H1 (cell line): ENCODE measurements around the gene FKBP5. TPM values are rescaled to one million over a fixed set of nuclear protein-coding genes. Genes with fewer than 3 reads are reported as not detected.
"Not testable (repeated sequence)": the region's sequence is repeated elsewhere in the genome, so short reads cannot be mapped to it uniquely, and the experiment has no call there.

Source experiments
- CTCF ChIA-PET: fragments of 300-600 bp; sonication (Branson Sonifier 250); formaldehyde crosslinking; loops from one replicate; lab custom pipeline; 2021; ENCODE audit not compliant: partially characterized antibody; lab: Charles Lee
- POLR2A ChIA-PET: fragments of 300-600 bp; sonication (Branson Sonifier 250); formaldehyde crosslinking; loops from one replicate; lab custom pipeline; 2021; ENCODE audit warnings: inconsistent platforms; ENCODE audit not compliant: partially characterized antibody; lab: Charles Lee
- DNase-seq, 2 experiments: peaks; one replicate each; pipeline versions ENCODE4 v3.0.0 to v3.0.0-alpha.2; 2010 to 2022; ENCODE audit warnings: low spot score in 2 of 2, low read depth in 1 of 2, mixed read lengths in 1 of 2
- FAIRE-seq: peaks from 2 replicates; lab custom pipeline; 2011; peaks lifted over from hg19 to GRCh38; lab: Jason Lieb, UNC
- H2AFZ ChIP-seq: 2 replicates; pipeline ENCODE4 v1.8.1; 2012; ENCODE audit warnings: low read length, inconsistent platforms
- H2AK5ac ChIP-seq: 2 replicates; pipeline ENCODE4 v1.6.1; 2013; ENCODE audit warnings: low read depth, low read length
- H2BK120ac ChIP-seq: replicated peaks from 2 replicates; pipeline ENCODE3; 2013; ENCODE audit warnings: low read depth, low read length, inconsistent platforms
- H2BK12ac ChIP-seq: 2 replicates; pipeline ENCODE4 v1.6.1; 2013; ENCODE audit warnings: low read depth, low read length
- H2BK15ac ChIP-seq: 2 replicates; pipeline ENCODE4 v1.6.1; 2013; ENCODE audit warnings: low read length
- H2BK20ac ChIP-seq: 2 replicates; pipeline ENCODE4 v1.6.1; 2013; ENCODE audit warnings: low read length
- H2BK5ac ChIP-seq: 2 replicates; pipeline ENCODE4 v1.6.1; 2013; ENCODE audit warnings: low read depth, low read length
- H3K14ac ChIP-seq: 2 replicates; pipeline ENCODE4 v1.6.1; 2013; ENCODE audit warnings: inconsistent platforms; ENCODE audit not compliant: insufficient read length
- H3K18ac ChIP-seq: 2 replicates; pipeline ENCODE4 v1.6.1; 2013; ENCODE audit warnings: low read length; ENCODE audit errors: extremely low read depth
- H3K23ac ChIP-seq: 2 replicates; pipeline ENCODE4 v1.6.1; 2013; ENCODE audit warnings: inconsistent platforms; ENCODE audit not compliant: insufficient read length
- H3K23me2 ChIP-seq: 2 replicates; pipeline ENCODE4 v1.6.1; 2013; ENCODE audit warnings: low read depth, low read length
- H3K27ac ChIP-seq: 2 replicates; pipeline ENCODE4 v1.6.1; 2011; ENCODE audit warnings: low read depth, low read length, inconsistent platforms
- H3K27me3 ChIP-seq, 4 experiments: replicated peaks in 1 of 4; 1 replicate in 1 of 4; 2 replicates in 3 of 4; pipeline versions ENCODE4 v1.6.1 to v1.8.1; 2011 to 2013; ENCODE audit warnings: low read length in 3 of 4, mild to moderate bottlenecking in 3 of 4, inconsistent platforms in 2 of 4, mixed read lengths in 2 of 4, moderate library complexity in 1 of 4; ENCODE audit not compliant: control insufficient read depth in 3 of 4, insufficient read depth in 3 of 4; ENCODE audit errors: extremely low read depth in 1 of 4
- H3K36me3 ChIP-seq, 4 experiments: 2 replicates each; pipeline versions ENCODE4 v1.6.1 to v1.8.1; 2011 to 2013; ENCODE audit warnings: mild to moderate bottlenecking in 4 of 4, low read length in 3 of 4, moderate library complexity in 2 of 4, control low read depth in 1 of 4, inconsistent platforms in 1 of 4; ENCODE audit not compliant: insufficient read depth in 4 of 4, control insufficient read depth in 2 of 4
- H3K4ac ChIP-seq: replicated peaks from 2 replicates; pipeline ENCODE3; 2013; ENCODE audit warnings: low read length, low read depth, mixed read lengths, inconsistent platforms; ENCODE audit not compliant: insufficient read length
- H3K4me1 ChIP-seq, 4 experiments: replicated peaks in 1 of 4; 1 replicate in 1 of 4; 2 replicates in 3 of 4; pipeline versions ENCODE4 v1.6.1 to v1.8.1; 2011 to 2013; ENCODE audit warnings: low read length in 3 of 4, inconsistent platforms in 2 of 4, mixed read lengths in 1 of 4; ENCODE audit not compliant: insufficient read depth in 4 of 4, control insufficient read depth in 3 of 4
- H3K4me2 ChIP-seq, 2 experiments: 2 replicates each; pipeline versions ENCODE4 v1.6.1 to v1.8.1; 2011 to 2013; ENCODE audit warnings: low read depth in 2 of 2, low read length in 2 of 2, control low read depth in 1 of 2, inconsistent platforms in 1 of 2, mild to moderate bottlenecking in 1 of 2; ENCODE audit not compliant: insufficient read depth in 1 of 2
- H3K4me3 ChIP-seq, 4 experiments: fragments of 200-600, 300-600 bp in 1 of 4; sonication (generic), shearing (Covaris generic), sonication (Bioruptor Twin) in 1 of 4; 2 replicates each; pipeline versions ENCODE4 v1.5.1 to v1.8.1; 2011 to 2016; ENCODE audit warnings: low read length in 4 of 4, low read depth in 3 of 4, control low read depth in 2 of 4, inconsistent platforms in 2 of 4, mild to moderate bottlenecking in 2 of 4, mixed read lengths in 1 of 4, moderate library complexity in 1 of 4; ENCODE audit not compliant: insufficient read depth in 2 of 4; ENCODE audit errors: extremely low read depth in 1 of 4
- H3K56ac ChIP-seq: replicated peaks from 2 replicates; pipeline ENCODE3; 2013; ENCODE audit warnings: low read depth, mild to moderate bottlenecking, mixed read lengths, low read length, inconsistent platforms; ENCODE audit not compliant: insufficient read length
- H3K79me1 ChIP-seq: 2 replicates; pipeline ENCODE4 v1.6.1; 2013; ENCODE audit warnings: low read depth, low read length, control low read depth
- H3K79me2 ChIP-seq, 2 experiments: 2 replicates each; pipeline versions ENCODE4 v1.6.1 to v1.8.1; 2012 to 2013; ENCODE audit warnings: low read length in 2 of 2, mild to moderate bottlenecking in 2 of 2, inconsistent platforms in 1 of 2; ENCODE audit not compliant: insufficient read depth in 2 of 2, control insufficient read depth in 1 of 2
- H3K9ac ChIP-seq, 4 experiments: replicated peaks in 1 of 4; 1 replicate in 1 of 4; 2 replicates in 3 of 4; pipeline versions ENCODE4 v1.6.1 to v1.8.1; 2011 to 2013; ENCODE audit warnings: low read depth in 3 of 4, low read length in 3 of 4, control low read depth in 2 of 4, mild to moderate bottlenecking in 2 of 4, moderate library complexity in 2 of 4, inconsistent platforms in 1 of 4; ENCODE audit errors: extremely low read depth in 1 of 4
- H3K9me3 ChIP-seq, 2 experiments: 2 replicates each; pipeline versions ENCODE4 v1.6.1 to v1.8.1; 2012 to 2013; ENCODE audit warnings: mild to moderate bottlenecking in 2 of 2, moderate library complexity in 2 of 2, control low read depth in 1 of 2, inconsistent platforms in 1 of 2, low read depth in 1 of 2, low read length in 1 of 2, mixed read lengths in 1 of 2; ENCODE audit not compliant: insufficient read depth in 2 of 2
- H4K20me1 ChIP-seq, 2 experiments: replicated peaks in 1 of 2; 2 replicates each; pipeline versions ENCODE3 to v1.8.1; 2011 to 2013; ENCODE audit warnings: inconsistent platforms in 2 of 2, low read length in 2 of 2, mild to moderate bottlenecking in 1 of 2; ENCODE audit not compliant: insufficient read depth in 2 of 2, control insufficient read depth in 1 of 2
- H4K5ac ChIP-seq: 2 replicates; pipeline ENCODE4 v1.6.1; 2013; ENCODE audit warnings: low read length, low read depth, mixed read lengths, inconsistent platforms; ENCODE audit not compliant: insufficient read length
- H4K8ac ChIP-seq: 2 replicates; pipeline ENCODE4 v1.8.0; 2013; ENCODE audit warnings: mild to moderate bottlenecking, moderate library complexity, low read length, inconsistent platforms; ENCODE audit not compliant: insufficient read depth; ENCODE audit errors: extremely low read depth
- H4K91ac ChIP-seq: replicated peaks from 2 replicates; pipeline ENCODE3; 2013; ENCODE audit warnings: low read length, mixed read lengths, inconsistent platforms; ENCODE audit not compliant: insufficient read length
- WGBS, 2 experiments: shearing (Covaris generic) in 1 of 2; methylation state at CpG; one replicate each; pipeline versions ENCODE4 v1.1.6 to v1.1.7; 2013 to 2015; ENCODE audit warnings: low lambda C conversion rate in 2 of 2, mixed read lengths in 2 of 2, inconsistent platforms in 1 of 2, low coverage in 1 of 2, missing lambda C conversion rate in 1 of 2; ENCODE audit not compliant: insufficient replicate concordance in 2 of 2, insufficient coverage in 1 of 2, insufficient read length in 1 of 2; ENCODE audit errors: extremely low coverage in 1 of 2, missing lambda C conversion rate in 1 of 2; 5-methylcytosine and 5-hydroxymethylcytosine counted together
- polyA plus RNA-seq, 7 experiments: library from polyadenylated mRNA; depleted of rRNA in 3 of 7; stranded (reverse) in 5 of 7; unstranded in 2 of 7; fragments of >200 nt in 5 of 7; fragments of 200-250 nt in 2 of 7; gene quantifications; 1 replicate in 5 of 7; 2 replicates in 1 of 7; 4 replicates in 1 of 7; pipeline versions ENCODE4 v1.2.1 to v1.2.3, GENCODE V29; 2011 to 2013; ENCODE audit warnings: missing spikeins in 2 of 7, mixed read lengths in 2 of 7
- total RNA-seq: library from RNA; stranded (reverse); fragmentation: NEBNext Ultra II Directional; extraction: Animal tissue kit (Norgen Biotek cat#: 25700); gene quantifications from 2 replicates; pipeline ENCODE4 v1.2.1, GENCODE V29; 2021

The FKBP5 gene
- total and polyA plus RNA-seq, 2 of the 8 experiments (the other 6 are each of a cell fraction or from before 2014, with no cell fraction given): 14.3 to 40.4 TPM

DNA sequence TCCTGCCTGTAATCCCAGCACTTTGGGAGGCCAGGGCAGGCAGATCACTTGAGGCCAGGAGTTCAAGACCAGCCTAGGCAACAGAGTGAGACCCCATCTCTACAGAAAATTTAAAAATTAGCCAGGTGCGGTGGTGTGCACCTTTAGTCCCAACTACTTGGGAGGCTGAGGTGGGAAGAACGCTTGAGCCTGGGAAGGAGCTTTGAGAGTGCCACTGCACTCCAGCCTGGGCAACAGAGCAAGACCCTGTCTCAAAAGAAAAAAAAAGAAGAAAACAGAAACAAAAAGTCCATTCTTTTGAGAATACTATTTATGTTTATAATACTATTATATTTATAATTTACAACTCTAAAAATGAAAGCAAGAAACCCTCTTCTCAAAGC is 15.4 kb downstream of the FKBP5 start:
- H3K14ac ChIP-seq, H3K9ac ChIP-seq, H4K20me1 ChIP-seq, H3K4ac ChIP-seq, POLR2A ChIA-PET, H3K4me2 ChIP-seq, H3K4me3 ChIP-seq, H3K56ac ChIP-seq, H3K23ac ChIP-seq, H2AFZ ChIP-seq, H3K18ac ChIP-seq, H3K23me2 ChIP-seq, H2BK120ac ChIP-seq, H4K8ac ChIP-seq, H4K5ac ChIP-seq, H4K91ac ChIP-seq, H2BK12ac ChIP-seq, H3K79me1 ChIP-seq, H3K27ac ChIP-seq, H3K27me3 ChIP-seq, H3K4me1 ChIP-seq, H2BK5ac ChIP-seq, FAIRE-seq, H3K36me3 ChIP-seq, H2BK20ac ChIP-seq, H3K9me3 ChIP-seq, H2AK5ac ChIP-seq, DNase-seq, H2BK15ac ChIP-seq: not testable (repeated sequence)
- 94% methylated on average over 2 of the region's 2 CpGs; no CpG with 5 or more reads in 1 of the 2 experiments for WGBS, 2 experiments
- CTCF ChIA-PET: interaction anchor here (1.2 to 1.4 kb wide), 2 partner anchors 49 to 64 kb away, joined by 3 read pairs; no protein-coding TSS in a partner anchor
- H3K79me2 ChIP-seq: peaks cover 0 to 64% of the 10 kb centered on the region in 2 experiments; a peak in 2 of 4 replicates

DNA sequence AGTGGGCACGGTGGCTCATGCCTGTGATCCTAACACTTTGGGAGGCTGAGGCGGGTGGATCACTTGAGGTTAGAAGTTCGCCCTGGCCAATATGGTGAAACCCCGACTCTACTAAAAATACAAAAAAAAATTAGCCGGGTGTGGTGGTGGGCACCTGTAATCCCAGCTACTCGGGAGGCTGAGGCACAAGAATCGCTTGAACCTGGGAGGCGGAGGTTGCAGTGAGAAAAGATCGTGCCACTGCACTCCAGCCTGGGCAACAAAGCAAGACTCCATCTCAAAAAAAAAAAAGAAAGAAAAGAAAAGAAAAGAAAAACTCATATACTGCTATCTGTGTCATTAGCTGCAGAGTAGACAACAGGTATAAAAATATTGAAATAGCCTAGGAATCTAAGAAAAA is 18.3 kb downstream of the FKBP5 start:
- WGBS, 2 experiments: 91% methylated on average over 8 of the region's 9 CpGs; no CpG with 5 or more reads in 1 of the 2 experiments
- H4K5ac ChIP-seq, DNase-seq, H3K4me3 ChIP-seq, H4K20me1 ChIP-seq, H3K79me1 ChIP-seq, H3K4me2 ChIP-seq, H4K8ac ChIP-seq, H3K27ac ChIP-seq, H3K4me1 ChIP-seq, FAIRE-seq, H3K14ac ChIP-seq, H3K27me3 ChIP-seq, H3K9me3 ChIP-seq, H2BK120ac ChIP-seq, H3K56ac ChIP-seq, H2AFZ ChIP-seq, POLR2A ChIA-PET, H2BK12ac ChIP-seq, H3K36me3 ChIP-seq, H3K9ac ChIP-seq, H2BK20ac ChIP-seq, H3K23me2 ChIP-seq, H2BK15ac ChIP-seq, H2AK5ac ChIP-seq, H4K91ac ChIP-seq, H3K18ac ChIP-seq, H3K23ac ChIP-seq, H2BK5ac ChIP-seq, H3K4ac ChIP-seq: not testable (repeated sequence)
- peaks cover 0 to 55% of the 10 kb centered on the region in 2 experiments; a peak in 2 of 4 replicates for H3K79me2 ChIP-seq
- CTCF ChIA-PET: interaction anchor here (0.6 to 1.1 kb wide), 3 partner anchors 13 to 86 kb away, joined by 3 to 4 read pairs (median 3); no protein-coding TSS in a partner anchor
